ENCODE data around the gene COL5A1. TPM values are rescaled to one million over a fixed set of nuclear protein-coding genes. Genes with fewer than 3 reads are reported as not detected.
"Not testable (repeated sequence)": the region's sequence is repeated elsewhere in the genome, so short reads cannot be mapped to it uniquely, and the experiment has no call there.

COL5A1 gene
- total RNA-seq, 1 experiment from 2014 or later: 10.1 TPM

- no peak overlapping the region for H3K4me3 ChIP-seq (ENCODE audit: insufficient read depth, low read depth, low read length)
- DNase-seq: no peak
- H3K36me3 ChIP-seq (replicated peaks; ENCODE audit: control insufficient read depth, insufficient read depth, low read length): no peaks in the 10 kb centered on the region
- no peaks in the 10 kb centered on the region for H3K27me3 ChIP-seq (ENCODE audit: control insufficient read depth, insufficient read depth, low read length)
Measured at GRCh38 chr9:134637241-134637640, 4.4 kb upstream of the COL5A1 start.

GRCh38 chr9:134637696-134638501 lies 3.7 kb upstream of the COL5A1 start:
- peaks cover 3% of the 10 kb centered on the region for H3K27me3 ChIP-seq (ENCODE audit: control insufficient read depth, insufficient read depth, low read length)
- no peak for DNase-seq
- no peak overlapping the region for H3K4me3 ChIP-seq (ENCODE audit: insufficient read depth, low read depth, low read length)

GRCh38 chr9:134638502-134639090 lies 3.0 kb upstream of the COL5A1 start:
- peaks cover 5% of the 10 kb centered on the region for H3K27me3 ChIP-seq (ENCODE audit: control insufficient read depth, insufficient read depth, low read length)
- H3K4me3 ChIP-seq (ENCODE audit: insufficient read depth, low read depth, low read length): no peak overlapping the region
- H3K36me3 ChIP-seq (replicated peaks; ENCODE audit: control insufficient read depth, insufficient read depth, low read length): no peaks in the 10 kb centered on the region
- no peak for DNase-seq

More at GRCh38 chr9:134637696-134638501, 3.7 kb upstream of the COL5A1 start:
- H3K36me3 ChIP-seq (replicated peaks; ENCODE audit: control insufficient read depth, insufficient read depth, low read length): no peaks in the 10 kb centered on the region

- DNase-seq: no peak
Measured at GRCh38 chr9:134639994-134640393, 1.6 kb upstream of the COL5A1 start.

GRCh38 chr9:134640506-134641172 lies 964 bp upstream of the COL5A1 start:
- peak overlapping the region; percentile 41 for H3K4me3 ChIP-seq (ENCODE audit: insufficient read depth, low read depth, low read length)
- no peaks in the 10 kb centered on the region for H3K36me3 ChIP-seq (replicated peaks; ENCODE audit: control insufficient read depth, insufficient read depth, low read length)
- no peak for DNase-seq
- peaks cover 5% of the 10 kb centered on the region for H3K27me3 ChIP-seq (ENCODE audit: control insufficient read depth, insufficient read depth, low read length)

More at GRCh38 chr9:134639994-134640393, 1.6 kb upstream of the COL5A1 start:
- Histone ChIP-seq H3K4me3 (ENCODE audit: insufficient read depth, low read depth, low read length) (no peak overlapping the region), H3K36me3 (replicated peaks; ENCODE audit: control insufficient read depth, insufficient read depth, low read length) (no peaks in the 10 kb centered on the region), H3K27me3 (ENCODE audit: control insufficient read depth, insufficient read depth, low read length) (peaks cover 5% of the 10 kb centered on the region)

- Histone ChIP-seq H3K4me3 (ENCODE audit: insufficient read depth, low read depth, low read length) (peak overlapping the region; percentile 74), H3K27me3 (ENCODE audit: control insufficient read depth, insufficient read depth, low read length) (peaks cover 5% of the 10 kb centered on the region), H3K36me3 (replicated peaks; ENCODE audit: control insufficient read depth, insufficient read depth, low read length) (no peaks in the 10 kb centered on the region)
- DNase-seq: peak; percentile 76
Measured at GRCh38 chr9:134641990-134642384, 384 bp downstream of the COL5A1 start.

DNA sequence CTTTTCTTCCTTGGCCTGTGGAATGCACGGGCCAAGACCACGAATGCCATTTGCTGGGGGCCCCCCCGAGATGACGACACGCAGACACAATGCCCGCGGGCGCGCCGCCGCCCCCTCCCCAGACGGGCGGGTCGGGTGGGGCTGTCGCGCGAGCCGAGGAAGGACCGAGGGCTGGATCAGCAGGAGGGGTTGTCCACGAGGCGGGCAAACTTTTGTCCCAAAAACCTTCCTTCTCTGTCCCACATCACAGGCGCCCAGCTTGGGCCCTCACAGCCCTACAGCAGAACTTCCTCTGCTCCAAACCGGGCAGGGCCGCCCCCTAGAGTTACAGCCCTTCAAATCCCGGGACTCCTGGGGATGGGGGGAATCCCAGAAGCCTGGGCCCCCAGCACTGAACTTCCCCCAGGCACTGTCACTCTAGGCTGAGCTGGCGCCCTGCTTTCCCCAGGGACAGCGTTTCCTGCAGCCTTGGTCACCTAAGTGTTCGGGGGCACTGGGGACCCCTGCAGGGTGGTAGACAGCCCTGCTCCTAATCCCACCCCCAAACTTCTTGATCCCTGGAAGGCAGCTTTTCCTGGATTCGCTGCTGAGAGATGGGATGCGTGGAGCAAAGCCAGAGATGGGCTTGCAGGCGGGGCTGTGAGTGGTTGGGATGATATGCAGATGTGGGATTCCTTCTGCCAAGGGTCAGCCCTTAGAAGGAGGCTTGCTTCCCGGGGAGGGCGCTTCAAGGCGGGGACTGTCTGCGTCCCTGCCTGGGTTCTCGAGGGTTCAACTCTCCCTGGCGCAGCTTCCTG lies 980 bp downstream of the COL5A1 start:
- Histone ChIP-seq H3K36me3 (replicated peaks; ENCODE audit: control insufficient read depth, insufficient read depth, low read length) (no peaks in the 10 kb centered on the region), H3K4me3 (ENCODE audit: insufficient read depth, low read depth, low read length) (peak overlapping the region; percentile 74), H3K27me3 (ENCODE audit: control insufficient read depth, insufficient read depth, low read length) (peaks cover 5% of the 10 kb centered on the region)
- DNase-seq: peak; percentile 89

DNA sequence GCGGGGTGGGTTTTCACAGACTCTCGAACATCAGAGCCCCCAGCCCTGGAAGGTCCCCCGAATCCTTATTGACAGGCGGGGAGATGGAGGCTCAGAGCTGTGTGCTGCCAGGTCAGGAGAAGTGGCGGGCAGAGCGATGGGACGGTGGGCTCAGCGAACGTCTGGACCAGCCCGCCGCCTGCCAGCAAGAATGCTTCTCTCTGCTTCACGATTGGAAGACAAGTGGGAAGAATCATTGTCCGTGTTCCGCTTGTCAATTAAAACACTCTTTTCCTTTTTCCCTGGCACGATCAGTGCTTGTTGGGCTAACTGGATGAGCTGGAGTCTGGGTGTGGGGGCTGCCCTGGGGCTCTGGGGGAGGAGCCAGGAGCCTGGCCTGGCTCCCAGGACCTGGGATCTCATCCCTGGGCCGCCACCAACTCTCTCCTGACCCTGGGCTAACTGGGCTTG lies 1.6 kb downstream of the COL5A1 start:
- DNase-seq: peak; percentile 74
- Histone ChIP-seq H3K4me3 (ENCODE audit: insufficient read depth, low read depth, low read length) (peak overlapping the region; percentile 74; the same call in 1 of the 2 replicates), H3K27me3 (ENCODE audit: control insufficient read depth, insufficient read depth, low read length) (peaks cover 5% of the 10 kb centered on the region), H3K36me3 (replicated peaks; ENCODE audit: control insufficient read depth, insufficient read depth, low read length) (no peaks in the 10 kb centered on the region)

DNA sequence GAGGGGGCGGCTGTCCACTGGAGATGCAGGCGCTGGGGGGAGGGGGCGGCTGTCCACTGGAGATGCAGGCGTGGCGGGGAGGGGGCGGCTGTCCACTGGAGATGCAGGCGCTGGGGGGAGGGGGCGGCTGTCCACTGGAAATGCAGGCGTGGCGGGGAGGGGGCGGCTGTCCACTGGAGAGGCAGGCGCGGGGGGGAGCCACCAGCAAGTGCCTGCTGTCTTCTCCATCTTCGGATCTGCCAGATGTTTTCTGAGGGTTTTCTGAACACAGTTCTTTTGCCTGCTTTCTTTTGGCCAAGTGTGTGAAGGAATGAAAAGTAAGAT lies 2.8 kb downstream of the COL5A1 start:
- not testable (repeated sequence) for H3K27me3 ChIP-seq (ENCODE audit: control insufficient read depth, insufficient read depth, low read length); DNase-seq; H3K4me3 ChIP-seq (ENCODE audit: insufficient read depth, low read depth, low read length); H3K36me3 ChIP-seq (replicated peaks; ENCODE audit: control insufficient read depth, insufficient read depth, low read length)

DNA sequence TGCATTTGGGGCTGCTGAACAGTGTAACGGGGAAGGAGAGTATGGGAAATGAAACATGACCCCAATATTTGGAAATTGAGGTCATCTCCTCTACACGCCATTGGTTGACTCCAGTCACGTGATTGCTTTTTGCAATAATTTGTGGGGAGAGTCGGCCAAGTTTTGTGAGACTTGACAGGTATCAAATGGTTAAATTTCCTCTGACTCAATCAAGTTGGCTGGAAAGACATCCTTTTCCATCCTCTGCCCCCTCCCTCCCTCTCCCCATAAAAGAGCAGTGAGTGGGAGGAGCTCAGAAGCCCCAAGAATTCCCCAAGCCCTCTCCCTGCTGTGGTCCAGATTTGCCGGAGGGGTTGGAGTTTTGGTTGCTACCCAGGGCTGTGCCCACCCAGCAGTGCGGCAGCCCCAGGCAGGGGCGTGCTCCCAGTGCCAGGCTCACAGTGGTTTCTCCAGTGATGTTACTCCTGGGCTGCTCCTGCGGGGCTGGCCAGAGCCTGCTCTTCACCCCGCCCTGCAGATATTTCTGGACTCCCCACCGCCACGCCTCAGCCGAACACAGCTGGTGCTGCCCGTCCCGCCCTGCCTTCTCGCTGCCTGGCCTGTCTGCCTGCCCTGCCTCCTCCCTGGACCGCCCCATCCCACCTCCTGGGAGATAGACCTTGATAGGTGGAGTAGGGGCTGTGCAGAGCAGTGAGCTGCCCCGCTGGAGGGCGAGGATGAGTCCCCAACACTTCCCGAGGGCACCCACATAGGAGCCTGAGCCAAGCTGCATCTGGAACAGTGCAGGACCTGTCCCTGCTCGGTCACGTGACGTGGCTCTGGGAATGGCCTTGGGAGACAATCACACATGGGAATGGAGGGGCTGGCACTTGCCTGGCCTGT lies 3.4 kb downstream of the COL5A1 start:
- H3K27me3 ChIP-seq (ENCODE audit: control insufficient read depth, insufficient read depth, low read length): peaks cover 5% of the 10 kb centered on the region
- H3K36me3 ChIP-seq (replicated peaks; ENCODE audit: control insufficient read depth, insufficient read depth, low read length): no peaks in the 10 kb centered on the region
- DNase-seq: peak; percentile 87
- 0 out of 2 replicates have a peak overlapping the region, but pooled peaks have one; percentile 3 for H3K4me3 ChIP-seq (ENCODE audit: insufficient read depth, low read depth, low read length)

- no peak for DNase-seq
- H3K27me3 ChIP-seq (ENCODE audit: control insufficient read depth, insufficient read depth, low read length): peaks cover 5% of the 10 kb centered on the region
- H3K36me3 ChIP-seq (replicated peaks; ENCODE audit: control insufficient read depth, insufficient read depth, low read length): no peaks in the 10 kb centered on the region
- H3K4me3 ChIP-seq (ENCODE audit: insufficient read depth, low read depth, low read length): no peak overlapping the region
Measured at GRCh38 chr9:134645607-134646365, 4.2 kb downstream of the COL5A1 start.

DNA sequence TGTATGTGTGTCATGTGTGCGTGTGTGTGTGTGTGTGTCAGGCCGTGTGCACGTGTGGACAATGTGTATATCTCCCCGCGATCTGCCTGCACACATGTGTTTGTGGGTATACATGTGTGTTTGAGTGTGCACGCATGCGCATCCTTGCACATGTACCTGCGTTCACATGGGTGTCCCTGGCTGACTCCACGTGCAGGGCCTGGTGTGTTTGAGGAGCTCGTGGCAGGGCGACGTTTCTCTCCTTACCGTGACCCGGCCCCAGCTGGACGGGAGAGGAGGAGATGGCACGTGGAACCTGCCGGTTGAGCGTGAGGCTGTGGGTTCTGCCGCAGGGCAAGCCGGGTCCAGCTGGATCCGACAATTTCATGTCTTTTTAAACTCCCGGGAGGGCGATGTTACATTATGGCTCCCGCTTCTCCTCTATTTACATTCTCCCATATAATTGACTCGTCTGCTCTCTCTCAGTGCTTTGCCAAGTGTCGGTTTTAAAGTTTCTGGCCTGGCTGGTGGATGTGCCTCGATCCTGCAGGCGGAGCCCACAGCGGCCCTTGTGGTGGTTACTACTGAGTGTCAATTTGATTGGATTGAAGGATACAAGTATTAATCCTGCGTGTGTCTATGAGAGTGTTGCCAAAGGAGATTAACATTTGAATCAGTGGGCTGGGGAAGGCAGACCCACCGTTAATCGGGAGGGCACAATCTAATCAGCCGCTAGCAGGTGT lies 5.9 kb downstream of the COL5A1 start:
- H3K27me3 ChIP-seq (ENCODE audit: control insufficient read depth, insufficient read depth, low read length): peaks cover 5% of the 10 kb centered on the region
- H3K36me3 ChIP-seq (replicated peaks; ENCODE audit: control insufficient read depth, insufficient read depth, low read length): no peaks in the 10 kb centered on the region
- H3K4me3 ChIP-seq (ENCODE audit: insufficient read depth, low read depth, low read length): no peak overlapping the region
- DNase-seq: peak; percentile 39
